ENCODE data around the gene TRIP10.

DNA sequence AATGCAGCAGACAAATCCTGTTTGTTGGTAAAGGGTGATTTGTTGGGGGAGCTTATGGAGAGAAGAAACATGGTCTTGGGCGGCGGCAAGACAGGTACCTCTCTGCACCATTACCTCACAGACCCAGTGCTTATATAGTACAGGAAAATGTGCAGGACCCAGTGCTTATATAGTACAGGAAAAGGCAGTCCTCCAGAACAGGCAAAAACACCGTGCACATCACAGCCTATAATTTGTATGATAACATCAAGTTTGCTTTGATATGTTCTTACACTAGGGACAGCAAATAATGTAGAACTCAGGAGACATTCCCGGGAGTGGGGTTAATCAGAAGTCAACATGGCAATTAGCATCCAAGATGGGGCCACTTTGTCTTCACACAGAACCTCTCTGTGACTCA lies 53.9 kb downstream of the TRIP10 start:
- TF ChIP-seq, protein P1, sequence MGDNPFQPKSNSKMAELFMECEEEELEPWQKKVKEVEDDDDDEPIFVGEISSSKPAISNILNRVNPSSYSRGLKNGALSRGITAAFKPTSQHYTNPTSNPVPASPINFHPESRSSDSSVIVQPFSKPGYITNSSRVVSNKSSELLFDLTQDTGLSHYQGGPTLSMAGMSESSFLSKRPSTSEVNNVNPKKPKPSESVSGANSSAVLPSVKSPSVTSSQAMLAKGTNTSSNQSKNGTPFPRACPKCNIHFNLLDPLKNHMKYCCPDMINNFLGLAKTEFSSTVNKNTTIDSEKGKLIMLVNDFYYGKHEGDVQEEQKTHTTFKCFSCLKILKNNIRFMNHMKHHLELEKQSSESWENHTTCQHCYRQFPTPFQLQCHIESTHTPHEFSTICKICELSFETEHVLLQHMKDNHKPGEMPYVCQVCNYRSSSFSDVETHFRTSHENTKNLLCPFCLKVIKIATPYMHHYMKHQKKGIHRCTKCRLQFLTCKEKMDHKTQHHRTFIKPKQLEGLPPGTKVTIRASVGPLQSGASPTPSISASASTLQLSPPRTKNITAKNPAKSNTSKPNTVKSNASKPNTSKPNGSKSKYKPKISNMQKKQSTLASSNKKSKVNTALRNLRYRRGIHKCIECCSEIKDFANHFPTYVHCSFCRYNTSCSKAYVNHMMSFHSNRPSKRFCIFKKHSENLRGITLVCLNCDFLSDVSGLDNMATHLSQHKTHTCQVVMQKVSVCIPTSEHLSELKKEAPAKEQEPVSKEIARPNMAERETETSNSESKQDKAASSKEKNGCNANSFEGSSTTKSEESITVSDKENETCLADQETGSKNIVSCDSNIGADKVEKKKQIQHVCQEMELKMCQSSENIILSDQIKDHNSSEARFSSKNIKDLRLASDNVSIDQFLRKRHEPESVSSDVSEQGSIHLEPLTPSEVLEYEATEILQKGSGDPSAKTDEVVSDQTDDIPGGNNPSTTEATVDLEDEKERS (CRISPR knock-in tag; IDR thresholded peaks at IDR 0.05) = no peak
- TF ChIP-seq SMARCE1 (IDR thresholded peaks at IDR 0.05; ENCODE audit: borderline replicate concordance) (no peak), CBFB (CRISPR knock-in tag; IDR thresholded peaks at IDR 0.05) (no peak), JUND (CRISPR knock-in tag; IDR thresholded peaks at IDR 0.05) (no peak)

Measured in HepG2 (cell line).